HepG2 (cell line): Measurements from ENCODE around the gene B9D2. TPM values are rescaled to one million over a fixed set of nuclear protein-coding genes. Genes with fewer than 3 reads are reported as not detected.

Experiments
- BHLHE40 ChIP-seq: IDR thresholded peaks from 2 replicates; pipeline ENCODE4 v1.6.1; 2011; ENCODE audit warnings: low read length, improper control_type of control experiment
- GTF2F1 ChIP-seq: fragments of 150-350 bp; IDR thresholded peaks from 2 replicates; pipeline ENCODE4 v1.6.1; 2014; ENCODE audit warnings: low read length
- HMG20B ChIP-seq: conservative IDR thresholded peaks from 2 replicates; pipeline ENCODE4 v1.6.1; 2016; ENCODE audit warnings: missing genetic modification reagents, missing compliant biosample characterization
- HOXA7 ChIP-seq: sonication (generic); formaldehyde crosslinking; IDR thresholded peaks from 2 replicates; pipeline ENCODE4 v1.8.1; 2022; ENCODE audit warnings: mild to moderate bottlenecking, missing genetic modification reagents, moderate library complexity
- PPARG ChIP-seq: conservative IDR thresholded peaks from 2 replicates; pipeline ENCODE4 v1.6.1; 2016; ENCODE audit warnings: missing biosample characterization, missing genetic modification reagents
- RBAK ChIP-seq: sonication (generic); formaldehyde crosslinking; IDR thresholded peaks from 2 replicates; pipeline ENCODE4 v1.5.1; 2020; ENCODE audit warnings: mild to moderate bottlenecking, missing genetic modification reagents
- SAFB2 ChIP-seq: sonication (generic); formaldehyde crosslinking; IDR thresholded peaks from 2 replicates; pipeline ENCODE4 v1.5.1; 2020; ENCODE audit warnings: missing genetic modification reagents, low read depth, mild to moderate bottlenecking, borderline replicate concordance
- SIN3A ChIP-seq: IDR thresholded peaks from 2 replicates; pipeline ENCODE4 v1.6.1; 2011; ENCODE audit warnings: low read depth, mild to moderate bottlenecking, control low read depth, low read length, borderline replicate concordance
- SRY ChIP-seq: sonication (generic); formaldehyde crosslinking; IDR thresholded peaks from 2 replicates; pipeline ENCODE4 v1.8.0; 2022; ENCODE audit warnings: mild to moderate bottlenecking, missing genetic modification reagents
- TP53 ChIP-seq: sonication (generic); formaldehyde crosslinking; conservative IDR thresholded peaks from 2 replicates; pipeline ENCODE4 v1.4.0; 2020; ENCODE audit warnings: missing genetic modification reagents
- XRCC5 ChIP-seq: fragments of 200-400 bp; formaldehyde crosslinking; optimal IDR thresholded peaks from 2 replicates; pipeline ENCODE3; 2017; ENCODE audit warnings: mild to moderate bottlenecking, low read length
- ZFP36L2 ChIP-seq: sonication (generic); formaldehyde crosslinking; IDR thresholded peaks from 2 replicates; pipeline ENCODE4 v1.4.0; 2020; ENCODE audit warnings: missing genetic modification reagents
- ZFY ChIP-seq: sonication (generic); formaldehyde crosslinking; IDR thresholded peaks from 2 replicates; pipeline ENCODE4 v1.4.0; 2020; ENCODE audit warnings: missing genetic modification reagents
- ZKSCAN5 ChIP-seq: sonication (generic); formaldehyde crosslinking; IDR thresholded peaks from 2 replicates; pipeline ENCODE4 v1.5.1; 2020; ENCODE audit warnings: mild to moderate bottlenecking, missing genetic modification reagents
- ZNF282 ChIP-seq: fragments of 450-650 bp; IDR thresholded peaks from 2 replicates; pipeline ENCODE4 v1.6.1; 2018; ENCODE audit not compliant: partially characterized antibody
- ZNF562 ChIP-seq: sonication (generic); formaldehyde crosslinking; IDR thresholded peaks from 2 replicates; pipeline ENCODE4 v1.8.0; 2022; ENCODE audit warnings: missing genetic modification reagents, borderline replicate concordance
- ZNF563 ChIP-seq: sonication (generic); formaldehyde crosslinking; IDR thresholded peaks from 2 replicates; pipeline ENCODE4 v1.8.0; 2022; ENCODE audit warnings: mild to moderate bottlenecking, moderate library complexity, missing genetic modification reagents
- polyA plus RNA-seq, 8 experiments: library from polyadenylated mRNA; depleted of rRNA in 3 of 8; stranded (reverse) in 7 of 8; unstranded in 1 of 8; fragments of >200 nt; fragmentation: Illumina TruSeq in 4 of 8; extraction: Trizol in 4 of 8; gene quantifications; 2 replicates each; pipeline versions ENCODE4 v1.2.1 to v1.2.3, GENCODE V29; 2011 to 2016; ENCODE audit warnings: low read depth in 4 of 8, missing spikeins in 1 of 8, mixed read lengths in 1 of 8; ENCODE audit not compliant: insufficient read depth in 1 of 8
- total RNA-seq, 5 experiments: library from RNA; depleted of rRNA; stranded (reverse); fragments of >200 nt; fragmentation: Illumina TruSeq; extraction: Trizol; gene quantifications; 2 replicates each; pipeline ENCODE4 v1.2.3, GENCODE V29; 2016; ENCODE audit warnings: low read depth in 1 of 5
- TF ChIP-seq, protein P1 (sequence below): sonication (generic); formaldehyde crosslinking; IDR thresholded peaks from 2 replicates; pipeline ENCODE4 v1.5.1; 2020; ENCODE audit warnings: mild to moderate bottlenecking, missing genetic modification reagents, borderline replicate concordance
- TF ChIP-seq, protein P2 (sequence below): sonication (generic); formaldehyde crosslinking; IDR thresholded peaks from 2 replicates; pipeline ENCODE4 v1.8.1; 2022; ENCODE audit warnings: mild to moderate bottlenecking, missing genetic modification reagents
- TF ChIP-seq, protein P3 (sequence below): sonication (generic); formaldehyde crosslinking; IDR thresholded peaks from 2 replicates; pipeline ENCODE4 v1.4.0; 2020; ENCODE audit warnings: missing genetic modification reagents

The B9D2 gene
- total and polyA plus RNA-seq, 2 of the 13 experiments (the other 11 are each of a cell fraction or from before 2014, with no cell fraction given), result 3.1 to 4.4 TPM

DNA sequence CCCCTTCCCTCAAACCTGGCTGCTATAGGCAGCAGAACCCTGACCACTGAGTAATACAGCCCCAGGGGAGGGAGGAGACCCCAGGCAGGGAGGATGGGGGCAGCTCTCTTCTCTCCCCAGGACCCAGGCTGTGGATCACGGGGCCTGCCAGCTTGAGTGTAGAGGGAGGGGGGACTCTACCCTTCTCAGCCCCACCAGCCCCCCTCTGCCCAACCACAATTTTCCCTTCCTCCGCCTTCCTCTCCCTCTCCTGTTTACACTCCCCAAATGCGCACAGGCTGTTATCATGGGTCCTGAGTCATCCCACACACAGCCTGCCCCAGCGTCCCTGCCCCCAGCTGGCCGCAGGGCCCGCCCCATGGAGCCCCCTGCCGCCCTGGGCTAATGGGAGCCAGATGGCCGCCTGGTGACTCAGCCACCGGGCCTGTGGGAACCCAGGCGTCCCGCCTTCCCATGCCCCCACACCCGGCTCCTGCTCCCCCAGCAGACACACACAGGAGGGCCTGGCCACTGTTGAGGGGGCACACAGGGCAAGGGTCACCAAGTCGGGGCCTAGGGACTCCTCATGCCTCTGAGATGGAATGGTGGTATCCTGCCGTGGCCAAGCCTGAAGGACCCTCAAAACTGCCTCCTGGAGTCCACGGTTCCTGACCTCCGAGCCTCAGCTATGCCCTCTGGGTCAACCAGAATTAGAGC is 40.4 kb downstream of the B9D2 start (continued):
- no peak for TF ChIP-seq ZFY
- TF ChIP-seq XRCC5, result no peak
- TF ChIP-seq ZNF562 (CRISPR knock-in tag), result no peak
- TF ChIP-seq BHLHE40, result no peak
- no peak for TF ChIP-seq ZKSCAN5 (CRISPR knock-in tag)
- TF ChIP-seq, protein P1, sequence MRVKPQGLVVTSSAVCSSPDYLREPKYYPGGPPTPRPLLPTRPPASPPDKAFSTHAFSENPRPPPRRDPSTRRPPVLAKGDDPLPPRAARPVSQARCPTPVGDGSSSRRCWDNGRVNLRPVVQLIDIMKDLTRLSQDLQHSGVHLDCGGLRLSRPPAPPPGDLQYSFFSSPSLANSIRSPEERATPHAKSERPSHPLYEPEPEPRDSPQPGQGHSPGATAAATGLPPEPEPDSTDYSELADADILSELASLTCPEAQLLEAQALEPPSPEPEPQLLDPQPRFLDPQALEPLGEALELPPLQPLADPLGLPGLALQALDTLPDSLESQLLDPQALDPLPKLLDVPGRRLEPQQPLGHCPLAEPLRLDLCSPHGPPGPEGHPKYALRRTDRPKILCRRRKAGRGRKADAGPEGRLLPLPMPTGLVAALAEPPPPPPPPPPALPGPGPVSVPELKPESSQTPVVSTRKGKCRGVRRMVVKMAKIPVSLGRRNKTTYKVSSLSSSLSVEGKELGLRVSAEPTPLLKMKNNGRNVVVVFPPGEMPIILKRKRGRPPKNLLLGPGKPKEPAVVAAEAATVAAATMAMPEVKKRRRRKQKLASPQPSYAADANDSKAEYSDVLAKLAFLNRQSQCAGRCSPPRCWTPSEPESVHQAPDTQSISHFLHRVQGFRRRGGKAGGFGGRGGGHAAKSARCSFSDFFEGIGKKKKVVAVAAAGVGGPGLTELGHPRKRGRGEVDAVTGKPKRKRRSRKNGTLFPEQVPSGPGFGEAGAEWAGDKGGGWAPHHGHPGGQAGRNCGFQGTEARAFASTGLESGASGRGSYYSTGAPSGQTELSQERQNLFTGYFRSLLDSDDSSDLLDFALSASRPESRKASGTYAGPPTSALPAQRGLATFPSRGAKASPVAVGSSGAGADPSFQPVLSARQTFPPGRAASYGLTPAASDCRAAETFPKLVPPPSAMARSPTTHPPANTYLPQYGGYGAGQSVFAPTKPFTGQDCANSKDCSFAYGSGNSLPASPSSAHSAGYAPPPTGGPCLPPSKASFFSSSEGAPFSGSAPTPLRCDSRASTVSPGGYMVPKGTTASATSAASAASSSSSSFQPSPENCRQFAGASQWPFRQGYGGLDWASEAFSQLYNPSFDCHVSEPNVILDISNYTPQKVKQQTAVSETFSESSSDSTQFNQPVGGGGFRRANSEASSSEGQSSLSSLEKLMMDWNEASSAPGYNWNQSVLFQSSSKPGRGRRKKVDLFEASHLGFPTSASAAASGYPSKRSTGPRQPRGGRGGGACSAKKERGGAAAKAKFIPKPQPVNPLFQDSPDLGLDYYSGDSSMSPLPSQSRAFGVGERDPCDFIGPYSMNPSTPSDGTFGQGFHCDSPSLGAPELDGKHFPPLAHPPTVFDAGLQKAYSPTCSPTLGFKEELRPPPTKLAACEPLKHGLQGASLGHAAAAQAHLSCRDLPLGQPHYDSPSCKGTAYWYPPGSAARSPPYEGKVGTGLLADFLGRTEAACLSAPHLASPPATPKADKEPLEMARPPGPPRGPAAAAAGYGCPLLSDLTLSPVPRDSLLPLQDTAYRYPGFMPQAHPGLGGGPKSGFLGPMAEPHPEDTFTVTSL (CRISPR knock-in tag), result no peak
- TF ChIP-seq, protein P2, sequence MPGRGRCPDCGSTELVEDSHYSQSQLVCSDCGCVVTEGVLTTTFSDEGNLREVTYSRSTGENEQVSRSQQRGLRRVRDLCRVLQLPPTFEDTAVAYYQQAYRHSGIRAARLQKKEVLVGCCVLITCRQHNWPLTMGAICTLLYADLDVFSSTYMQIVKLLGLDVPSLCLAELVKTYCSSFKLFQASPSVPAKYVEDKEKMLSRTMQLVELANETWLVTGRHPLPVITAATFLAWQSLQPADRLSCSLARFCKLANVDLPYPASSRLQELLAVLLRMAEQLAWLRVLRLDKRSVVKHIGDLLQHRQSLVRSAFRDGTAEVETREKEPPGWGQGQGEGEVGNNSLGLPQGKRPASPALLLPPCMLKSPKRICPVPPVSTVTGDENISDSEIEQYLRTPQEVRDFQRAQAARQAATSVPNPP (CRISPR knock-in tag), result no peak
- no peak for TF ChIP-seq SIN3A
- TF ChIP-seq TP53 (CRISPR knock-in tag), result no peak
- TF ChIP-seq HMG20B (CRISPR knock-in tag), result 0 out of 2 replicates have a peak, but pooled peaks have one; percentile 49
- no peak for TF ChIP-seq ZNF563
- no peak for TF ChIP-seq ZNF282
- no peak for TF ChIP-seq GTF2F1
- TF ChIP-seq, protein P3, sequence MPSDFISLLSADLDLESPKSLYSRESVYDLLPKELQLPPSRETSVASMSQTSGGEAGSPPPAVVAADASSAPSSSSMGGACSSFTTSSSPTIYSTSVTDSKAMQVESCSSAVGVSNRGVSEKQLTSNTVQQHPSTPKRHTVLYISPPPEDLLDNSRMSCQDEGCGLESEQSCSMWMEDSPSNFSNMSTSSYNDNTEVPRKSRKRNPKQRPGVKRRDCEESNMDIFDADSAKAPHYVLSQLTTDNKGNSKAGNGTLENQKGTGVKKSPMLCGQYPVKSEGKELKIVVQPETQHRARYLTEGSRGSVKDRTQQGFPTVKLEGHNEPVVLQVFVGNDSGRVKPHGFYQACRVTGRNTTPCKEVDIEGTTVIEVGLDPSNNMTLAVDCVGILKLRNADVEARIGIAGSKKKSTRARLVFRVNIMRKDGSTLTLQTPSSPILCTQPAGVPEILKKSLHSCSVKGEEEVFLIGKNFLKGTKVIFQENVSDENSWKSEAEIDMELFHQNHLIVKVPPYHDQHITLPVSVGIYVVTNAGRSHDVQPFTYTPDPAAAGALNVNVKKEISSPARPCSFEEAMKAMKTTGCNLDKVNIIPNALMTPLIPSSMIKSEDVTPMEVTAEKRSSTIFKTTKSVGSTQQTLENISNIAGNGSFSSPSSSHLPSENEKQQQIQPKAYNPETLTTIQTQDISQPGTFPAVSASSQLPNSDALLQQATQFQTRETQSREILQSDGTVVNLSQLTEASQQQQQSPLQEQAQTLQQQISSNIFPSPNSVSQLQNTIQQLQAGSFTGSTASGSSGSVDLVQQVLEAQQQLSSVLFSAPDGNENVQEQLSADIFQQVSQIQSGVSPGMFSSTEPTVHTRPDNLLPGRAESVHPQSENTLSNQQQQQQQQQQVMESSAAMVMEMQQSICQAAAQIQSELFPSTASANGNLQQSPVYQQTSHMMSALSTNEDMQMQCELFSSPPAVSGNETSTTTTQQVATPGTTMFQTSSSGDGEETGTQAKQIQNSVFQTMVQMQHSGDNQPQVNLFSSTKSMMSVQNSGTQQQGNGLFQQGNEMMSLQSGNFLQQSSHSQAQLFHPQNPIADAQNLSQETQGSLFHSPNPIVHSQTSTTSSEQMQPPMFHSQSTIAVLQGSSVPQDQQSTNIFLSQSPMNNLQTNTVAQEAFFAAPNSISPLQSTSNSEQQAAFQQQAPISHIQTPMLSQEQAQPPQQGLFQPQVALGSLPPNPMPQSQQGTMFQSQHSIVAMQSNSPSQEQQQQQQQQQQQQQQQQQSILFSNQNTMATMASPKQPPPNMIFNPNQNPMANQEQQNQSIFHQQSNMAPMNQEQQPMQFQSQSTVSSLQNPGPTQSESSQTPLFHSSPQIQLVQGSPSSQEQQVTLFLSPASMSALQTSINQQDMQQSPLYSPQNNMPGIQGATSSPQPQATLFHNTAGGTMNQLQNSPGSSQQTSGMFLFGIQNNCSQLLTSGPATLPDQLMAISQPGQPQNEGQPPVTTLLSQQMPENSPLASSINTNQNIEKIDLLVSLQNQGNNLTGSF (CRISPR knock-in tag), result no peak
- TF ChIP-seq SAFB2 (CRISPR knock-in tag), result no peak
- no peak for TF ChIP-seq HOXA7
- TF ChIP-seq SRY (CRISPR knock-in tag), result no peak
- peak; percentile 43; the same call in 1 of the 2 replicates for TF ChIP-seq PPARG (CRISPR knock-in tag)
- TF ChIP-seq ZFP36L2 (CRISPR knock-in tag), result no peak
- no peak for TF ChIP-seq RBAK
